Activated CD4-positive, alpha-beta T cell treated with anti-CD3 and anti-CD28 coated beads, Interleukin-2, amount 10 ng/mL, durations not matched to agents 7 days and 5 days (primary cell): ENCODE measurements around the gene CFHR3. TPM values are rescaled to one million over a fixed set of nuclear protein-coding genes. Genes with fewer than 3 reads are reported as not detected.
"Not testable (repeated sequence)": the region's sequence is repeated elsewhere in the genome, so short reads cannot be mapped to it uniquely, and the experiment has no call there.

Experiments
- CTCF ChIA-PET: fragments of 350-600 bp; sonication (Branson Sonifier 250); formaldehyde crosslinking; loops from one replicate; lab custom pipeline; 2021; ENCODE audit warnings: antibody characterized with exemption; lab: Charles Lee
- POLR2A ChIA-PET: fragments of 350-600 bp; sonication (Branson Sonifier 250); formaldehyde crosslinking; loops from one replicate; lab custom pipeline; 2021; ENCODE audit warnings: antibody characterized with exemption; lab: Charles Lee
- DNase-seq: peaks from one replicate; pipeline ENCODE4 v3.0.0-alpha.2; 2020
- H3K27ac Mint-ChIP-seq: one replicate; pipeline ENCODE4 v1.8.0; 2021; ENCODE audit warnings: mild to moderate bottlenecking, moderate library complexity, mixed read lengths
- H3K27me3 Mint-ChIP-seq: one replicate; pipeline ENCODE4 v1.8.0; 2021; ENCODE audit warnings: mixed read lengths
- H3K36me3 Mint-ChIP-seq: one replicate; pipeline ENCODE4 v1.8.0; 2021; ENCODE audit warnings: low read depth, mixed read lengths
- H3K4me1 Mint-ChIP-seq: one replicate; pipeline ENCODE4 v1.8.0; 2021; ENCODE audit warnings: mixed read lengths
- H3K4me3 Mint-ChIP-seq: one replicate; pipeline ENCODE4 v1.8.0; 2021; ENCODE audit warnings: mild to moderate bottlenecking, moderate library complexity, mixed read lengths
- H3K9me3 Mint-ChIP-seq: one replicate; pipeline ENCODE4 v1.8.0; 2021; ENCODE audit warnings: mixed read lengths
- total RNA-seq, 2 experiments: library from RNA; stranded (reverse); gene quantifications; one replicate each; pipeline ENCODE4 v1.2.3, GENCODE V29; 2021

CFHR3 gene
- total RNA-seq: not detected

DNA sequence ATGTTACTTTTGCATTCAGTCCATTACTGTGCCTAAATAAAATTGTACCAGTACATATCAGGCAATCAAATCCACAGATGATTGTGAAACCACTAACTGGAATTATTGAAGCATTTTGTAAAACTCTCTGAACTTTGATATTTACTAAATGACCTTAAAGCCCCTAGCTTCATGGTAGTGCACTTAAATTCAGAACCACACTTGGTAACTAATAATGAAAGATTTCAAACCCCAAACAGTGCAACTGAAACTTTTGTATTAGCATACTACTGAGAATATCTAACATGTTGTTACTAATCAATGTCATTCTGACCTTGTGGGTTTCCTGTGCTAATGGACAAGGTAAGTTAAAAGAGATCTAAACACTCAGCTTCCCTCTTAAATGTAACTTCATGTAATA is at the start of gene CFHR3:
Gene CFHR3, plus strand, starts transcription at position 238 of the 400 bp plus-strand sequence. Its CDS starts 47 bp downstream, at position 285.
- no peak within 1 kb of the TSS for H3K27ac Mint-ChIP-seq
- DNase-seq: no peak
- CTCF ChIA-PET: no interaction called here
- H3K27me3 Mint-ChIP-seq: no peaks in the 10 kb centered on the region
- no peaks in the 10 kb centered on the region for H3K9me3 Mint-ChIP-seq
- no peaks in the 10 kb centered on the region for H3K4me1 Mint-ChIP-seq
- no peak within 1 kb of the TSS for H3K4me3 Mint-ChIP-seq
- POLR2A ChIA-PET: no interaction called here
- no peaks in the 10 kb centered on the region for H3K36me3 Mint-ChIP-seq

DNA sequence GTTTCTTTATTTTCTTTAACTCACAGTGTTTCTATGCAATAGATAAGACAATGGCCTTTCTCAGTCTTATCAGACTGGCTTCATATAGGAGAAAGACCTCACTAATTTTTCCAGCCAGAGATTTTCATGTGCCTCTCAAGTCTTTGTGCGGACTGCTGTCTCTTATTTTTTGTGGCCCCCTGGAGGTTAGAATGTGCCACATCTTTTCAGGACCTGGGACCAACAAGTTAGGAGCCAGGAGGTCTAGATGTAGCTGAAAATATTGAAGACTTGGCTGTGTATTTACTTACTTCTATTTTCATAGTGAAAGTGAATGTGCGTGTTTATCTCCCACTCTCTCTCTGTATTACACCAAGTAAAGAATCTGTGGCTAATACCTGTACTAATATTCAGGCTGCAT is 42.1 kb upstream of the CFHR3 start:
- DNase-seq: no peak
- H3K27ac Mint-ChIP-seq: no peak overlapping the region
- H3K27me3 Mint-ChIP-seq: no peaks in the 10 kb centered on the region
- no peak overlapping the region for H3K4me3 Mint-ChIP-seq
- CTCF ChIA-PET: no interaction called here
- H3K4me1 Mint-ChIP-seq: no peaks in the 10 kb centered on the region
- POLR2A ChIA-PET: no interaction called here
- no peaks in the 10 kb centered on the region for H3K36me3 Mint-ChIP-seq
- H3K9me3 Mint-ChIP-seq: no peaks in the 10 kb centered on the region

- no peaks in the 10 kb centered on the region for H3K27me3 Mint-ChIP-seq
- CTCF ChIA-PET: no interaction called here
- no peak overlapping the region for H3K4me3 Mint-ChIP-seq
Measured at GRCh38 chr1:196733091-196733970, 41.3 kb upstream of the CFHR3 start.

GRCh38 chr1:196734006-196734405 is 40.6 kb upstream of the CFHR3 start:
- Mint-ChIP-seq H3K36me3 (no peaks in the 10 kb centered on the region), H3K27ac (no peak overlapping the region), H3K4me3 (no peak overlapping the region), H3K4me1 (no peaks in the 10 kb centered on the region), H3K27me3 (no peaks in the 10 kb centered on the region), H3K9me3 (peaks cover 10% of the 10 kb centered on the region)
- POLR2A ChIA-PET: no interaction called here
- CTCF ChIA-PET: no interaction called here
- DNase-seq: no peak

More at GRCh38 chr1:196733091-196733970, 41.3 kb upstream of the CFHR3 start:
- Mint-ChIP-seq H3K36me3 (no peaks in the 10 kb centered on the region), H3K27ac (no peak overlapping the region), H3K9me3 (peaks cover 6% of the 10 kb centered on the region), H3K4me1 (no peaks in the 10 kb centered on the region)
- no peak for DNase-seq
- POLR2A ChIA-PET: no interaction called here

DNA sequence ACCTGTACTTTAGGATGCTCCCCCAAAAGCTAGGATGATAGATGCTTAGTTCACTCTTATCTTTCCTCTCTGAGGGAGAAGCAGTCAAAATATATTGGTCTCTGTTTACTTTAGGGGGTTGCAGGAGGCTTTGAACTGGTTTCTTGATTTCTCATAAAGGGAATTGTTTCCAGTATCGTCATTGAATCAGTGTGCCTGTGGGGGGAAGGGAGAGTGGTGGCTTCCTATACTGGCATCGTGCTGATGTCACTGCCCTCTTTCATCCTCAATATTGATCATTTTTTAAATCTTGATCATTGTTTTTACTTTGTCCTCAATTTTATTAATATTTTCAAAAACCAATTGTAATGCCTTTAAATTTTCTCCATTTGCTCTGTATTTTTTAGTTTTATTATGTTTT is 40.2 kb upstream of the CFHR3 start:
- Mint-ChIP-seq H3K27me3 (no peaks in the 10 kb centered on the region), H3K4me3 (no peak overlapping the region), H3K27ac (no peak overlapping the region), H3K9me3 (peaks cover 14% of the 10 kb centered on the region), H3K36me3 (no peaks in the 10 kb centered on the region), H3K4me1 (no peaks in the 10 kb centered on the region)
- CTCF ChIA-PET: no interaction called here
- POLR2A ChIA-PET: no interaction called here
- no peak for DNase-seq

DNA sequence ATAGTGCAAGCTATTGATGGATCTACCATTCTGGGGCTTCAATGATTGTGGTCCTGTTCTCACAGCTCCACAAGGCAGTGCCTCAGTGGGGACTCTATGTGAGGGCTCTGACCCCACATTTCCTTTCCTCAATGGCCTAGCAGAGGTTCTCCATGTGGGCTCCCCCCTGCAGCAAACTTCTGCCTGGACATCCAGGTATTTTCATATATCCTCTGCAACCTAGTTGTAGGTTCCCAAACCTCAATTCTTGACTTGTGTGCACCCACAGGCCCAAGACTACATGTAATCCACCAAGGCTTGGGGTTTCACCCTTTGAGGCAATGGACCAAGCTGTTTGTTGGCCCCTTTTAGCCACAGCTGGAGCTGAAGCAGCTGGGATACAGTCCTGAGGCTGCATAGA is 35.9 kb upstream of the CFHR3 start:
- Mint-ChIP-seq H3K27me3 (no peaks in the 10 kb centered on the region), H3K36me3 (no peaks in the 10 kb centered on the region), H3K9me3 (peaks cover 20% of the 10 kb centered on the region), H3K4me1 (no peaks in the 10 kb centered on the region), H3K4me3 (no peak overlapping the region), H3K27ac (no peak overlapping the region)
- no peak for DNase-seq
- POLR2A ChIA-PET: no interaction called here
- CTCF ChIA-PET: no interaction called here

DNA sequence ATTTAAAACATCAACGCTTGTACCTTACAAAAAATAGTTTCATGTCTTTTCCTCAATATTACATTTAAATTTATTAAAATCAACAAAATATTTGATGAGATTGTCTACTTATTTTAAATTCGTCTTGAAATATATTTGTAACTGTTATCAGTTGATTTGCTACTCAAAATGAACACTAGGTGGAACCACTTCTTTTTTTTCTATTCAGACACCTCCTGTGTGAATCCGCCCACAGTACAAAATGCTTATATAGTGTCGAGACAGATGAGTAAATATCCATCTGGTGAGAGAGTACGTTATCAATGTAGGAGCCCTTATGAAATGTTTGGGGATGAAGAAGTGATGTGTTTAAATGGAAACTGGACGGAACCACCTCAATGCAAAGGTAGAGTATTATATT is 31.4 kb upstream of the CFHR3 start:
- H3K27me3 Mint-ChIP-seq, DNase-seq, CTCF ChIA-PET, POLR2A ChIA-PET, H3K4me1 Mint-ChIP-seq, H3K4me3 Mint-ChIP-seq, H3K27ac Mint-ChIP-seq, H3K36me3 Mint-ChIP-seq: not testable (repeated sequence)
- peaks cover 16% of the 10 kb centered on the region for H3K9me3 Mint-ChIP-seq

- DNase-seq, H3K27me3 Mint-ChIP-seq, H3K9me3 Mint-ChIP-seq, POLR2A ChIA-PET, CTCF ChIA-PET, H3K4me3 Mint-ChIP-seq, H3K27ac Mint-ChIP-seq, H3K36me3 Mint-ChIP-seq, H3K4me1 Mint-ChIP-seq: not testable (repeated sequence)
Measured at GRCh38 chr1:196765019-196765740, 9.5 kb upstream of the CFHR3 start.

GRCh38 chr1:196769823-196770222 is 4.8 kb upstream of the CFHR3 start:
- H3K27me3 Mint-ChIP-seq, CTCF ChIA-PET, POLR2A ChIA-PET, DNase-seq, H3K4me1 Mint-ChIP-seq, H3K4me3 Mint-ChIP-seq, H3K27ac Mint-ChIP-seq, H3K9me3 Mint-ChIP-seq, H3K36me3 Mint-ChIP-seq: not testable (repeated sequence)

DNA sequence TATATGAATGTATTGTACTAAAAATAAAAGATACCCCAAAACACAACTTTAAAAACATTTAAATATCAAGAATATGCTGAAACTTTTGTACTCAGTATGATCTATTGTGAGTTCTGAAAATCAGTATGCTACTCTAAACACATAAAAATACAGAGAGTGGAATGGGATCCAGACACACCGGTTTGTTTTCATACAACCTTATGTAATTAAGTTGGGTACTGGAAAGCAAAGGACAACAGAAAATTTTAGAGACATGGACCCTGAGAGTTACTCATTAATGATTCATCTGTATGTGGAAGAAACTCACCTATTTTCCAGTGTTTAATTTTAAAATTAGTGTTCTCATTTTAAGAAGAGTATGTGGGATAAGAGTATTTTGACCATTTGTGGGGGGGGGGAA is 927 bp upstream of the CFHR3 start:
- no peak for DNase-seq
- no peaks in the 10 kb centered on the region for H3K9me3 Mint-ChIP-seq
- H3K27me3 Mint-ChIP-seq: no peaks in the 10 kb centered on the region
- no peaks in the 10 kb centered on the region for H3K36me3 Mint-ChIP-seq
- H3K27ac Mint-ChIP-seq: no peak overlapping the region
- ChIA-PET POLR2A (no interaction called here), CTCF (no interaction called here)
- no peaks in the 10 kb centered on the region for H3K4me1 Mint-ChIP-seq
- H3K4me3 Mint-ChIP-seq: no peak overlapping the region

DNA sequence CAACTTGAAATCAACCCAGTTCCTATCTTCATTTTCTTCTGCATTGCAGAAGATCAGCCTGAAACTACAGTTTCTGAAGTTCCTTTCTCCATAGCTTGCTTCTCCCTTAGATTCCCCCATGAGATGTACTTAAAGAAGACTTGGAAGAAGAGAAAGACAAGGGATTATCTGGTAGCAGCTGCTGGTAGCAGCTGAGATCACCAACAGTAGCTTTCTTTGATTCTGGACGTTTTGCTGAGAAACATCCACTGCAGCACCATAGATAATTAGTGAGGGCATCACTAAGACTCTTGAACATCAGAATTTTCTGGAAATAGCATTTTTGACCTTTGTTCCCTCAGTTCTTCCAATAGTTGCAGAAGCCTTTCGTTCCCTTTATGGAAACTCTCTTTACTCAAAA is 465 bp upstream of the CFHR3 start:
- Mint-ChIP-seq H3K27me3 (no peaks in the 10 kb centered on the region), H3K9me3 (no peaks in the 10 kb centered on the region), H3K4me1 (no peaks in the 10 kb centered on the region), H3K36me3 (no peaks in the 10 kb centered on the region), H3K27ac (no peak overlapping the region), H3K4me3 (no peak overlapping the region)
- POLR2A ChIA-PET: no interaction called here
- no peak for DNase-seq
- CTCF ChIA-PET: no interaction called here

- H3K27me3 Mint-ChIP-seq: no peaks in the 10 kb centered on the region
- H3K9me3 Mint-ChIP-seq: no peaks in the 10 kb centered on the region
- H3K4me1 Mint-ChIP-seq: no peaks in the 10 kb centered on the region
- H3K36me3 Mint-ChIP-seq: no peaks in the 10 kb centered on the region
- no peak overlapping the region for H3K27ac Mint-ChIP-seq
- no peak for DNase-seq
- no peak overlapping the region for H3K4me3 Mint-ChIP-seq
- POLR2A ChIA-PET: no interaction called here
- CTCF ChIA-PET: no interaction called here
Measured at GRCh38 chr1:196777603-196778002, 3.0 kb downstream of the CFHR3 start.

DNA sequence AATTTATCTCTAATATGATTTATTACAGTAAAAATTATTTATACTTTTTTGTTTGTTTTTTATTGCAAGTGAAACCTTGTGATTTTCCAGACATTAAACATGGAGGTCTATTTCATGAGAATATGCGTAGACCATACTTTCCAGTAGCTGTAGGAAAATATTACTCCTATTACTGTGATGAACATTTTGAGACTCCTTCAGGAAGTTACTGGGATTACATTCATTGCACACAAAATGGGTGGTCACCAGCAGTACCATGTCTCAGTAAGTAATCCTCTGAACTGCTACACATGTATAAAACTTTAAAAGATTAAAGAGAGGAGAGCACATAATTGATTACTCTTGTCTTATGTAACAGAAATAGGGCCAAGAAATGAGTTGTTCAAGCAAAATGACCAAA is 4.5 kb downstream of the CFHR3 start:
- no peak for DNase-seq
- Mint-ChIP-seq H3K4me3 (no peak overlapping the region), H3K36me3 (no peaks in the 10 kb centered on the region), H3K4me1 (no peaks in the 10 kb centered on the region), H3K27ac (no peak overlapping the region), H3K9me3 (no peaks in the 10 kb centered on the region), H3K27me3 (no peaks in the 10 kb centered on the region)
- ChIA-PET CTCF (no interaction called here), POLR2A (no interaction called here)
